GM12865 (cell line): ENCODE data around the gene RIOX2.
A peak's percentile ranks its signal among the peaks of the same experiment; 100 is the strongest.
"Not testable (repeated sequence)": the region's sequence is repeated elsewhere in the genome, so short reads cannot be mapped to it uniquely, and the experiment has no call there.

ENCODE experiments used
- DNase-seq: peaks from one replicate; pipeline ENCODE4 v3.0.0; 2010; ENCODE audit warnings: low read depth
- H3K4me3 ChIP-seq: 2 replicates; pipeline ENCODE4 v1.5.1; 2011; ENCODE audit warnings: mild to moderate bottlenecking, low read depth, low read length, control low read depth
- CTCF ChIP-seq: IDR thresholded peaks from 2 replicates; pipeline ENCODE4 v1.5.1; 2011; ENCODE audit warnings: low read length, control low read depth, low read depth, inconsistent platforms; ENCODE audit not compliant: insufficient read depth; ENCODE audit errors: missing control alignments

Gene RIOX2

GRCh38 chr3:97971679-97972567 lies at the start of gene RIOX2:
Gene RIOX2, minus strand, starts transcription at chr3:97972431. Its CDS starts 4,838 bp downstream, at chr3:97967593.
- peak; percentile 3 for TF ChIP-seq CTCF
- DNase-seq: peak; percentile 89
- peak within 1 kb of the TSS; percentile 92 for H3K4me3 ChIP-seq

GRCh38 chr3:98020412-98020811 lies 48.2 kb upstream of the RIOX2 start:
- TF ChIP-seq CTCF: no peak
- no peak overlapping the region for H3K4me3 ChIP-seq
- DNase-seq: no peak

- no peak overlapping the region for H3K4me3 ChIP-seq
- DNase-seq: no peak
- TF ChIP-seq CTCF: no peak
Observed at GRCh38 chr3:98018301-98018700, 46.1 kb upstream of the RIOX2 start.

GRCh38 chr3:98014268-98014585 lies 42.0 kb upstream of the RIOX2 start:
- no peak for TF ChIP-seq CTCF
- DNase-seq: no peak
- H3K4me3 ChIP-seq: no peak overlapping the region

- no peak overlapping the region for H3K4me3 ChIP-seq
- TF ChIP-seq CTCF: no peak
- DNase-seq: no peak
Observed at GRCh38 chr3:98013411-98014267, 41.4 kb upstream of the RIOX2 start.

- no peak for TF ChIP-seq CTCF
- H3K4me3 ChIP-seq: no peak overlapping the region
- no peak for DNase-seq
Observed at GRCh38 chr3:98012979-98013378, 40.7 kb upstream of the RIOX2 start.

GRCh38 chr3:98010883-98011449 lies 38.7 kb upstream of the RIOX2 start:
- H3K4me3 ChIP-seq, DNase-seq: not testable (repeated sequence)
